NCI-H2029 (cell line): ENCODE data around the gene UNC5B.
A peak's percentile ranks its signal among the peaks of the same experiment; 100 is the strongest.

ENCODE experiments used
- DNase-seq: peaks from one replicate; lab custom pipeline; 2025; lab: John Stamatoyannopoulos, UW

Gene UNC5B

DNA sequence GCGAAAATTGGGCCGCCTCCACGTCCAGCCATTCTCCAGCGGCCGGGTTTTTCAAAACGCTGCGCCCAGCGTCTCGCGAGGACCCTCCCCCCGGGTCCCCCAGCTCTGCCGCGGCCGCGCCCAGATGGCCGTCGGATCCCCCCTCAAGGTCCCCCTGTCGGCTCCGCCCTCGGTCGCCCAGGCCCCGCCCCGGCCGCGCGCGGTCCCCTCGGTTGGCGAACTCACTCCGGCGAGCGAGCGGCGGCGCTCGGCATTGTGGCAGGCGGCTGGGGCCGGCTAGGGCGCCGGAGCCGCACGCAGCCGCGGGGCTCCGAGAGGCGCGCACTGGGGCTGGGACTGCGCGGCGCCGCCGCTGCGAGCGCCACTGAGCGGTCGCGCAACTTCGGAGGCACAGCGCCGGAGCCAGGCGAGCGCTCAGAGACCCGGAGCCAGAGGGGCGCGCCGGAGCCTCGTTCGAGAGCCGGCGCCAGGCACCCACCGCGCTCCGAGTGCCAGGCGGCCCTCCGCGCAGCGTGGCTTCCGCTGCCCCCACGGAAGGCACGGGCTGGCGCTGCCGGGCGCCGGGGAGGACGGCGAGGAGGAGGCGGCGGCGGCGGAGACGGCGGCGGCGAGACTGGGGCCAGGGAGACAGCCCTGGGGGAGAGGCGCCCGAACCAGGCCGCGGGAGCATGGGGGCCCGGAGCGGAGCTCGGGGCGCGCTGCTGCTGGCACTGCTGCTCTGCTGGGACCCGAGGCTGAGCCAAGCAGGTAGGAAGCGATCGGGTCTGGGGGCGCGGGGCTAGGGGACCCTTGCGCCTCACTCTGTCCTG, at the start of gene UNC5B:
Gene UNC5B, plus strand, starts transcription at position 253 of the 809 bp plus-strand sequence. Its CDS starts 416 bp downstream, at position 669.
- peak; percentile 60 for DNase-seq

- no peak for DNase-seq
Observed at GRCh38 chr10:71173466-71173865, 38.9 kb upstream of the UNC5B start.

GRCh38 chr10:71176661-71177060, 35.7 kb upstream of the UNC5B start:
- no peak for DNase-seq

GRCh38 chr10:71177651-71178199, 34.6 kb upstream of the UNC5B start:
- DNase-seq: no peak

DNA sequence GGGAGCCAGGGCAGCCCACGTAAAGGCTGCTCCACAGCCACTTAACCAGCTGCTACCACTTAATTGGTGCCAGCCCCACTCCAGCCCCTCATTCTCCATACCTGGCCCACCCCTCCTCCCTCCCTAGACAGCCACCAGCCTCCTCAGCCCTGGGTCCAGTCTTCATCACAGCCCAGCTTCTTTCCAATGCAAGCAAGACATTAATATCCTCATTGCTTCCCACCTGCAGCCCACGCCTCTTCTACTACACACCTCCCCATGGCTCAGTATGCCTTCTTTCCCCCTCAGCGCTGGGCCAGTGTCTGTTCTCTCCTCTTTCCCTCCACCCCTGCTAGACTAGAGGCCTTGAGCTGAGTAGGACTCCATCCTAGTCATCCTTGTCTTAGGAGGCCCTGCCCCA, 33.5 kb upstream of the UNC5B start:
- DNase-seq: no peak

- no peak for DNase-seq
Observed at GRCh38 chr10:71179382-71179781, 33.0 kb upstream of the UNC5B start.

- no peak for DNase-seq
Observed at GRCh38 chr10:71184421-71184820, 27.9 kb upstream of the UNC5B start.

DNA sequence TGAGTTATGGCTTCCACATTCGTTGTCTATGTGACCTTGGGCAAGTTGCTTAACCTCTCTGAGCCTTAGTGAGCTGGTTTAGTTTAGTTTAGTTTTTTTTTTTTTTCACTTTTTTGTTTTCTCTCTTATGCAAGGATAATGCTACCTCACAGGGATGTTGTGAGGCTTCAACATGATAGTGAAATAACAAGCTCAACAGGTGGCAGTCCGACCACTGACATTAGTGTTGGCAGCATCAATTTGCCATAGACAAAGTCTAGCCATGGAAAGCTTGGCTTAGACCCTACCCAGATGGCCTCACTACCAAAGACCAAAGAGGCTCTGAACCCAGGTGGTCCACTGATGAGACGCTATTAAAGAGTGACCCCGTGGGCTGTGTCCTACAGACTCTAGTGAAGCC, 27.2 kb upstream of the UNC5B start:
- no peak for DNase-seq

- DNase-seq: no peak
Observed at GRCh38 chr10:71187197-71187596, 25.2 kb upstream of the UNC5B start.

DNA sequence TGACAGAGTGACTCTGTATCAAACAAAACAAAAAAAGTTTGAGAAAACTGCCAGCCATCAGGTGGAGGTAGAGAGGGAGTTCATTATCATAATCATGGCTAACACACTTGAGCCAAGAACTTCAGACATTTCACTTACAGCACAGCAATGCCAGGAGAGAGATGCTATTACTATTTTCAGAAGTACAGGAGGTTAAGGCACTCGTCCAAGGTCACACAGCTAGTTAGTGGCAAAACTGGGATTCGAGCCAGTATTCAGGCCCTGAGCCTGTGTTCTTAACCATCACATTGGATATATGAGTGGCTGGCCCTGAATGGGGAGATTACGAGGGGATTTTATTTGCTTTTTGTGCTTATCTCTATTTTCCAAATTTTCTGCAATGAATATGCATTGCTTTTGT, 24.8 kb upstream of the UNC5B start:
- no peak for DNase-seq

GRCh38 chr10:71188201-71188600, 24.2 kb upstream of the UNC5B start:
- no peak for DNase-seq

GRCh38 chr10:71191019-71191418, 21.4 kb upstream of the UNC5B start:
- DNase-seq: no peak

DNA sequence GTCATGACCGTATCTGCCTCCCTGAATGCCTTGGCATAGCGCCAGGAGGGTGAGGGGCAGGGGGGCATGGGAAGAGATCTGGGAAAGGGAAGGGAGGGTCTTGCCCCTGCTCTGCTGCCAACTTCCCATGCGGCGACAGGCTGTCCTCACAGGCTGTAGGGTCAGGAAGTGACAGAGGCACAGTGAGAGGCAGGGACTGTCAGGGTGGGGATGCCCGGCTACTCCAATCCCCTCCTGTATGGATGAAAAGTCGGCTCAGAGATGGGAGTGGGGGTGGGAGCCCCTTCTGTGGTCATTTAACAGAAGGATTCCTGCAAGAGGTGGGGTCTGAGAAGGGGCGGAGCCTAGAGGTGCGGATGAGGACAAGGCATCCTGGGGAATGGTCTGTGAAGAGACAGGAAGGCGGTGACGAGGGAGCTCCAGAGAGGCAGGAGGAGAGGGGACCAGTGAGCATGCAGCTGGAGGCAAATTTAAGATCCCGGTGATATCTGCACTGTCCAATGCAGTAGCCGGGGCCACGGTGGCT, 20.8 kb upstream of the UNC5B start:
- no peak for DNase-seq

- no peak for DNase-seq
Observed at GRCh38 chr10:71193516-71193915, 18.9 kb upstream of the UNC5B start.

DNA sequence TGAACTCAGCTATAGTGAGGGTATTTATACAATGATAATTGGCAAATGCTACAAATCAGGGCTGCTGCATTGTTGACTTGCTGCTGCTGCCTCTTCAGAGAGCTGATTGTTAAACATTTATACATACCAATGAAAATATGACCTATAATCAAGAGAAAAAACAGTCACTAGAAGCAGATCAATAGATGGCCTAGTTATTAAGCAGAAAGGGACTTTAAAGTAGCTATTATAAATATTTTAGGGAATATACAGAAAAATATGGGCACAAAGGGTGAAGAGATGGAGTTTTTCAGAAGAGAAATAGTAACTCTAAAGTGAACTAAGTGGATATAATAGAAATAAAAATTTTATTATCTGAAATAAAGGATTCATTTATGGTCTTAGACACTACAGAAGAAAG, 14.4 kb upstream of the UNC5B start:
- no peak for DNase-seq

GRCh38 chr10:71201849-71202248, 10.5 kb upstream of the UNC5B start:
- DNase-seq: no peak

DNA sequence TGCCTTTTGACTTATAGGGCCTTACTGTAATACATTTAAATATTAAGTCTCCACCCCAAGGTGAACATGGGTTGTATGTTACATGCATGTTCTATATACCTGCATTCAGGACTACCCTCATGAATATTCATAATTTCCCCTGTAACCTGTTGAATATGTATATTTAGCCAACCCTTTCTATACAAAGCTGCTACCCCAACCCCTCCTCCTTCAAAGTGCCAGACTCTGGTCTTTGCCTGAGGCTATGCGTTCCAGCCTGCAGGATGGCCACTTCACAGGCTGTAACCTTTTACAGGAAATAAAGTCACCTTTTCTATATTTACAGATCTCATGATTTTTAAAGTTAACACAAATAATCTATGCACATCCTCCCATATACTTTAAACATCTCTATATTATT, 10.1 kb upstream of the UNC5B start:
- no peak for DNase-seq

- DNase-seq: no peak
Observed at GRCh38 chr10:71203124-71203523, 9.2 kb upstream of the UNC5B start.

GRCh38 chr10:71203716-71204115, 8.7 kb upstream of the UNC5B start:
- no peak for DNase-seq

DNA sequence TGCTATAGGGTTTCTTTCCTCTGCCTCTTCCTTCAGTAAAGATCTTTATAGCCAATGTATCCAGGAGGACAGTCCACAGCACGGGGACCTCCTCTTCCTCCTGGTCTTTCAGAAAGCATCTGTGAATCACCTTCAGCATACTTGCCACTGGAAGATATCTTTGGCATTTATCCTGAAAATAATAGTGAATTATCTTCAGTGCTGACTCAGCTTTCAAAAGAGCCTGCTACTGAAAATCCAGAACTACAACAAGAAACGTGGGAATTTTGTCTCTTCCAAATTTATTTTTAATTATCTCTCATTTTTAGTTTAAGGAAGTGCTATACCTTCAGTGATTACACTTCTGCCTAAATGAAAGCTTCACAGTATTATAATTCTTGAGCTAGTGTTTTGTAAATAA, 7.6 kb upstream of the UNC5B start:
- DNase-seq: no peak

DNA sequence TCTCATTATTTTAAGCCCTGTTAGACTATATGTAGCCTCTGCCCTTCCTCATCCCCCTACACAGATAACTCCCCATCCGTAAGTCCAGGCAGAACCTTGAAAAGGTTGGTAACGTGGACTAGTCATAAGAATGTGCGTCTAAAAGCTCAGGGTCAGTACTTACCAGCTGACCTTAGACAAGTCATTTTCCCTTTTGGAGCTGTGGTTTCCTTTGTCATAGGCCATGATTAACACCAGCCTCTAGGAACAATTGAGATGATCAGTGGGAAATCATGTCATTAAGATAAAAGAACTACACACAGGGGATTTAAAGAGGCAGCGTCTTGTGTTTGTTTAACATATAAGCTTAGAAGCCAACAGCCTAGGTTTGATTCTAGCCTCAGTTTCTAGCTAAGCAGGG, 6.9 kb upstream of the UNC5B start:
- DNase-seq: no peak

- DNase-seq: no peak
Observed at GRCh38 chr10:71206911-71207310, 5.5 kb upstream of the UNC5B start.

DNA sequence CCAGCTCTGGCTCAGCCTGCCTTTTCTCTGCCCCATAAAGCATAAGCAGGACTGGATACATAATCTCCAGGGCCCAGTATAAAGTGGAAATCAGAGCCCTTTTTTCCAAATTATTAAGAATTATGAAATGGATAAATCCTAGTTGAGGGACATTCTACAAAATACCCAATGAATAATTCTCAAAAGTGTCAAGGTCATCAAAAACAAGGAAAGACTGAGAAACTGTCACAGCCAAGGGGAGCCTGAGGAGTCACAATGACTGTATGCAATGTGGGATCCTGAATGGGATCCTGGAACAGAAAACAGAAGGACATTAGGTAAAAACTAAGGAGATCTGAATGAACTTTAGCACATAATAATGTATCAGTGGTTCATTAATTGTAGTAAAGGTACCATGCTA, 4.8 kb upstream of the UNC5B start:
- DNase-seq: no peak

GRCh38 chr10:71209352-71209715, 3.0 kb upstream of the UNC5B start:
- no peak for DNase-seq
